ENCODE measurements around the gene TAF3.

DNA sequence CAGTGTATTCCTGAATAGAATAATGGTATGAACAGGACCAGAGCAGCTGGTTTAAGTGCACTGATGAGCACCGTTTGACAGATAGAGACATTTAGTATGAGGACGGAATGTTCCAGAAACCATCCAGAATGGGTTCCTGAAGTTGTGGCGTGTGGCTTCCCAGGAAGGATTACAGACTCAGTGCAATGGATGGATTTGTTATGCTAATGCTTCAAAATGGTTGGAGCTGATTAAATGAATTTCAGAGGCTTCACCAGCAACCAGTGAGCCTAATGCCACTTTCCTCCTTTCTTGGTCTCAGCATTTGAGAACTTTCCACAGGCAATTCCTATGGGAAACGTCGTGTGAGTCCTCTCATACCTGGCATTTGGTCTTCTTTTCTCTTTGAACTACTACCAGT lies 246.1 kb downstream of the TAF3 start:
- TF ChIP-seq POLR2AphosphoS5 (IDR thresholded peaks at IDR 0.05) (no peak), POLR2A (IDR thresholded peaks at IDR 0.05) (no peak)
- TF ChIP-seq, protein P1, sequence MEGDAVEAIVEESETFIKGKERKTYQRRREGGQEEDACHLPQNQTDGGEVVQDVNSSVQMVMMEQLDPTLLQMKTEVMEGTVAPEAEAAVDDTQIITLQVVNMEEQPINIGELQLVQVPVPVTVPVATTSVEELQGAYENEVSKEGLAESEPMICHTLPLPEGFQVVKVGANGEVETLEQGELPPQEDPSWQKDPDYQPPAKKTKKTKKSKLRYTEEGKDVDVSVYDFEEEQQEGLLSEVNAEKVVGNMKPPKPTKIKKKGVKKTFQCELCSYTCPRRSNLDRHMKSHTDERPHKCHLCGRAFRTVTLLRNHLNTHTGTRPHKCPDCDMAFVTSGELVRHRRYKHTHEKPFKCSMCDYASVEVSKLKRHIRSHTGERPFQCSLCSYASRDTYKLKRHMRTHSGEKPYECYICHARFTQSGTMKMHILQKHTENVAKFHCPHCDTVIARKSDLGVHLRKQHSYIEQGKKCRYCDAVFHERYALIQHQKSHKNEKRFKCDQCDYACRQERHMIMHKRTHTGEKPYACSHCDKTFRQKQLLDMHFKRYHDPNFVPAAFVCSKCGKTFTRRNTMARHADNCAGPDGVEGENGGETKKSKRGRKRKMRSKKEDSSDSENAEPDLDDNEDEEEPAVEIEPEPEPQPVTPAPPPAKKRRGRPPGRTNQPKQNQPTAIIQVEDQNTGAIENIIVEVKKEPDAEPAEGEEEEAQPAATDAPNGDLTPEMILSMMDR (IDR thresholded peaks at IDR 0.05) = no peak

All from stomach (tissue), 4 donors.